ENCODE data around the gene OR4D9. TPM values are rescaled to one million over a fixed set of nuclear protein-coding genes. Genes with fewer than 3 reads are reported as not detected.

Gene OR4D9
- polyA plus RNA-seq, 1 of the 3 experiments (the other 2 are of a cell fraction): not detected

GRCh38 chr11:59544869-59545178 is 33.5 kb downstream of the OR4D9 start:
- H3K9me3 ChIP-seq: no peaks in the 10 kb centered on the region
- H3K27me3 ChIP-seq (ENCODE audit: insufficient read depth): no peaks in the 10 kb centered on the region
- TF ChIP-seq POLR2AphosphoS5 (IDR thresholded peaks at IDR 0.05; ENCODE audit: low read depth, low read length): no peak
- no peak for TF ChIP-seq FOSL2 (IDR thresholded peaks at IDR 0.05; ENCODE audit: borderline replicate concordance, low read depth)
- H4K20me1 ChIP-seq (ENCODE audit: insufficient read depth): no peaks in the 10 kb centered on the region
- POLR2A ChIA-PET: no interaction called here
- peak overlapping the region in 1 of 2 experiments; percentile 85; a peak in 2 of 4 replicates for H3K27ac ChIP-seq (ENCODE audit: low read depth in 2 of 2, low read length in 1 of 2)
- no peak overlapping the region for H3K4me3 ChIP-seq (ENCODE audit: low read depth in 2 of 2, low read length in 1 of 2)
- H3K36me3 ChIP-seq (replicated peaks in 1 of 2; ENCODE audit: control insufficient read depth in 1 of 2, insufficient read depth in 2 of 2, low read length in 1 of 2): no peaks in the 10 kb centered on the region
- CTCF ChIA-PET: no interaction called here
- peaks cover 2 to 5% of the 10 kb centered on the region in 2 experiments; a peak in 2 of 4 replicates for H3K4me1 ChIP-seq (ENCODE audit: control insufficient read depth in 1 of 2, insufficient read depth in 2 of 2, low read depth in 1 of 2, low read length in 1 of 2)
- H2AFZ ChIP-seq (ENCODE audit: low read depth): peak overlapping the region; percentile 80; the same call in 1 of the 2 replicates
- WGBS (ENCODE audit: low lambda C conversion rate): 39% methylated on average over 3 of the region's 3 CpGs
- H3F3A ChIP-seq (replicated peaks; ENCODE audit: insufficient read depth): peaks cover 14% of the 10 kb centered on the region
- H3K79me2 ChIP-seq (ENCODE audit: insufficient read depth): no peaks in the 10 kb centered on the region
- H3K4me2 ChIP-seq: peak overlapping the region; percentile 43
- DNase-seq: no peak
- H3K9ac ChIP-seq: peak overlapping the region; percentile 9; the same call in 1 of the 2 replicates
- no peaks in the 10 kb centered on the region for H3K9me2 ChIP-seq

GRCh38 chr11:59545179-59546020 is 34.1 kb downstream of the OR4D9 start:
- H3K9ac ChIP-seq: peak overlapping the region; percentile 9; the same call in 1 of the 2 replicates
- H3K4me2 ChIP-seq: peak overlapping the region; percentile 43
- TF ChIP-seq RAD21 (IDR thresholded peaks at IDR 0.05; ENCODE audit: low read length): no peak
- peak; percentile 39; the same call in 1 of the 2 replicates for TF ChIP-seq POLR2AphosphoS5 (IDR thresholded peaks at IDR 0.05; ENCODE audit: low read depth, low read length)
- peak; percentile 36; the same call in 1 of the 2 replicates for TF ChIP-seq NFIC (IDR thresholded peaks at IDR 0.05; ENCODE audit: borderline replicate concordance)
- no peak for TF ChIP-seq SIN3A (IDR thresholded peaks at IDR 0.05; ENCODE audit: borderline replicate concordance, low read depth, low read length)
- TF ChIP-seq YY1 (IDR thresholded peaks at IDR 0.05; ENCODE audit: low read depth): no peak
- peak; percentile 6; the same call in 1 of the 2 replicates for TF ChIP-seq PBX3 (IDR thresholded peaks at IDR 0.05)
- no peak for TF ChIP-seq USF2 (IDR thresholded peaks at IDR 0.05; ENCODE audit: borderline replicate concordance, low read depth, low read length)
- TF ChIP-seq FOSL2 (IDR thresholded peaks at IDR 0.05; ENCODE audit: borderline replicate concordance, low read depth): peak; percentile 89
- TF ChIP-seq RXRA (IDR thresholded peaks at IDR 0.05; ENCODE audit: borderline replicate concordance, low read depth): no peak
- TF ChIP-seq NRF1 (IDR thresholded peaks at IDR 0.05; ENCODE audit: low read depth, low read length): no peak
- TF ChIP-seq USF1 (IDR thresholded peaks at IDR 0.05; ENCODE audit: borderline replicate concordance, low read depth): peak; percentile 22; the same call in 1 of the 2 replicates
- TF ChIP-seq IRF3 (IDR thresholded peaks at IDR 0.05; ENCODE audit: low read depth, low read length): no peak
- no peak for TF ChIP-seq TEAD4 (IDR thresholded peaks at IDR 0.05; ENCODE audit: borderline replicate concordance, insufficient read depth)
- no peak for TF ChIP-seq FOXJ3 (CRISPR knock-in tag; IDR thresholded peaks at IDR 0.05)
- TF ChIP-seq ZBTB33 (IDR thresholded peaks at IDR 0.05; ENCODE audit: borderline replicate concordance, low read depth): no peak
- no peak for TF ChIP-seq GABPA (IDR thresholded peaks at IDR 0.05; ENCODE audit: low read depth)
- TF ChIP-seq EZH2phosphoT487 (IDR thresholded peaks at IDR 0.05; ENCODE audit: borderline replicate concordance, low read depth): no peak
- TF ChIP-seq TCF12 (IDR thresholded peaks at IDR 0.05): peak; percentile 59
- no peak for TF ChIP-seq ELF1 (IDR thresholded peaks at IDR 0.05)
- TF ChIP-seq MXI1 (IDR thresholded peaks at IDR 0.05; ENCODE audit: low read depth, low read length): no peak
- no peak for TF ChIP-seq MEF2A (IDR thresholded peaks at IDR 0.05; ENCODE audit: borderline replicate concordance, low read depth)
- peak; percentile 73 for TF ChIP-seq JUND (IDR thresholded peaks at IDR 0.05)

More at GRCh38 chr11:59545179-59546020, 34.1 kb downstream of the OR4D9 start:
- H3K79me2 ChIP-seq (ENCODE audit: insufficient read depth): no peaks in the 10 kb centered on the region
- no peak overlapping the region for H3K4me3 ChIP-seq (ENCODE audit: low read depth in 2 of 2, low read length in 1 of 2)
- H3K4me1 ChIP-seq (ENCODE audit: control insufficient read depth in 1 of 2, insufficient read depth in 2 of 2, low read depth in 1 of 2, low read length in 1 of 2): peaks cover 2 to 5% of the 10 kb centered on the region in 2 experiments; a peak in 2 of 4 replicates
- 63% methylated on average over 24 of the region's 24 CpGs for WGBS (ENCODE audit: low lambda C conversion rate)
- H2AFZ ChIP-seq (ENCODE audit: low read depth): peak overlapping the region; percentile 80; the same call in 1 of the 2 replicates
- H3F3A ChIP-seq (replicated peaks; ENCODE audit: insufficient read depth): peaks cover 19% of the 10 kb centered on the region
- H3K9me2 ChIP-seq: no peaks in the 10 kb centered on the region
- H3K36me3 ChIP-seq (replicated peaks in 1 of 2; ENCODE audit: control insufficient read depth in 1 of 2, insufficient read depth in 2 of 2, low read length in 1 of 2): no peaks in the 10 kb centered on the region
- CTCF ChIA-PET: no interaction called here
- peak overlapping the region; percentile 34 to 85; a peak in 3 of 4 replicates for H3K27ac ChIP-seq (ENCODE audit: low read depth in 2 of 2, low read length in 1 of 2)
- no peaks in the 10 kb centered on the region for H3K9me3 ChIP-seq
- H3K27me3 ChIP-seq (ENCODE audit: insufficient read depth): no peaks in the 10 kb centered on the region
- no peaks in the 10 kb centered on the region for H4K20me1 ChIP-seq (ENCODE audit: insufficient read depth)
- POLR2A ChIA-PET: no interaction called here
- no peak for DNase-seq
